Measurements from ENCODE around the gene SGSH. TPM values are rescaled to one million over a fixed set of nuclear protein-coding genes. Genes with fewer than 3 reads are reported as not detected.
A peak's percentile ranks its signal among the peaks of the same experiment; 100 is the strongest.

SGSH gene
- total RNA-seq, 1 experiment from 2014 or later = 21.5 TPM

DNA sequence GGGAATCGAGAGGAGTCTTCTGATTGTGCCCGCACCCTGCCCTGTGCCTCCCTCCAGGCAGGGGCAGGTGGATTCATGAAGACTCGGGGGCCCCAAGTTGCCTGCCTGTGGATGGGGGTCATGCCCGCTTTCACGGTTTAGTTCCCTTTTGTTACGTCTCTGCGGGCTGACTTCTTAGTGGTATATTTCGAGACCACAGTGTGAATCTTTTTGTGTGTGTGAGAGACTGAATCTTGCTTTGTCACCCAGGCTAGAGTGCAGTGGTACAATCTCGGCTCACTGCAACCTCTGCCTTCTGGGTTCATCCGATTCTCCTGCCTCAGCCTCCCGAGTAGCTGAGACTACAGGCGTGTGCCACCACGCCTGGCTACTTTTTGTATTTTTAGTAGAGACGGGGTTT lies 22.4 kb upstream of the SGSH start:
- DNase-seq (ENCODE audit: low read depth, low spot score) = no peak
- in situ Hi-C loops (cut with HindIII; ENCODE audit: low pct_unique_long_range_greater_than_20kb, low sequenced_read_pairs) = no loop called here

GRCh38 chr17:80237386-80237785 lies 17.3 kb upstream of the SGSH start:
- in situ Hi-C loops (cut with HindIII; ENCODE audit: low pct_unique_long_range_greater_than_20kb, low sequenced_read_pairs) = no loop called here
- no peak for DNase-seq (ENCODE audit: low read depth, low spot score)

DNA sequence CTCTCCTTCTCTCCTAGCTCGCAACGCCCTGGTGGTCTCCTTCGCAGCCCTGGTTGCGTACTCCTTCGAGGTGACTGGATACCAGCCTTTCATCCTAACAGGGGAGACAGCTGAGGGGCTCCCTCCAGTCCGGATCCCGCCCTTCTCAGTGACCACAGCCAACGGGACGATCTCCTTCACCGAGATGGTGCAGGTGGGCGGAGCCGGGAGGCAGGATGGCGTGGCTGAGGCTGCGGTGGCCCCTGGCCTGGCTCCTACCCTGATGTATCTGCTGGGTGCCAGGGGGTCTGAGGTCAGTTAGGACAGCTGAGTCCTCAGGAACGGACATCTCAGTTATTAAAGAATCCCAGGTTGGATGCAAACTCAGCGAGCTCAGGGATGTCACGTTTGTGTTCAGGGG lies 16.8 kb upstream of the SGSH start:
- in situ Hi-C loops (cut with HindIII; ENCODE audit: low pct_unique_long_range_greater_than_20kb, low sequenced_read_pairs) = no loop called here
- DNase-seq (ENCODE audit: low read depth, low spot score) = no peak

GRCh38 chr17:80233202-80233601 lies 13.1 kb upstream of the SGSH start:
- in situ Hi-C loops (cut with HindIII; ENCODE audit: low pct_unique_long_range_greater_than_20kb, low sequenced_read_pairs) = no loop called here
- no peak for DNase-seq (ENCODE audit: low read depth, low spot score)

- in situ Hi-C loops (cut with HindIII; ENCODE audit: low pct_unique_long_range_greater_than_20kb, low sequenced_read_pairs) = no loop called here
- no peak for DNase-seq (ENCODE audit: low read depth, low spot score)
Observed at GRCh38 chr17:80232438-80232837, 12.3 kb upstream of the SGSH start.

- in situ Hi-C loops (cut with HindIII; ENCODE audit: low pct_unique_long_range_greater_than_20kb, low sequenced_read_pairs) = no loop called here
- DNase-seq (ENCODE audit: low read depth, low spot score) = no peak
Observed at GRCh38 chr17:80229011-80229410, 8.9 kb upstream of the SGSH start.

DNA sequence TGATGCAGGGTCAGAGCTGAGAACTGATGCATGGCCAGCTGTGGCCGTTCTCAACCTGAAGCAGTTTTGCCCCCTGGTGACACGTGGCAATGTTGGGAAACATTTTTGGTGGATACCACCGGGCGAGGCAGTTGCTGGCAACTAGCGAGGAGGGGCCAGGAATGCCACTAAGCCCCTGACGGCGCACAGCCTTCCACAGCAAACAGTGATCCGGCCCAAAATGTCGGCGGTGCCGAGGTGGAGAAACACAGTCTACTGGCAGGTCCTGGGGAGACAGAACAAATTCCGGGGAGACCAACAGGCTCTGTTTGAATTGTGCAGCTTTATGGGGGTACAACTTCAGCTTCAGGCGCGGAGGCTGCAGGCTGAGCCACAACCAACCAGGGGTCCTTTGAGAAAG lies 8.3 kb upstream of the SGSH start:
- no peak for DNase-seq (ENCODE audit: low read depth, low spot score)
- in situ Hi-C loops (cut with HindIII; ENCODE audit: low pct_unique_long_range_greater_than_20kb, low sequenced_read_pairs) = no loop called here

DNA sequence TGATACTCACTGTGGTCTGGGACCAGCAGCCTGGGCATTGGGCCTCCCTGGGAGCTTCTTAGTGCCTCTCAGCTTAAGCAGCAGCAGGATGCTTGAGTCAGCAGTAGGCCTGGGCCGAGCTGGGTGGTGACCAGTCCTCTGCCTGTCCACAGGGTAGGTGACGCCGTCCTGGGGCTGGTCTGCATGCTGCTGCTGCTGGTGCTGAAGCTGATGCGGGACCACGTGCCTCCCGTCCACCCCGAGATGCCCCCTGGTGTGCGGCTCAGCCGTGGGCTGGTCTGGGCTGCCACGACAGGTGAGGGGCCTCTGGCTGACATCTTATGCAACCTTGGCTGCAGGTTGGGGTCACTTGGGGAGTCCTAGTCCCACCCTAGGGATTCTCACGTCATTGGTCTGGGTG lies 7.5 kb upstream of the SGSH start:
- in situ Hi-C loops (cut with HindIII; ENCODE audit: low pct_unique_long_range_greater_than_20kb, low sequenced_read_pairs) = no loop called here
- DNase-seq (ENCODE audit: low read depth, low spot score) = no peak

GRCh38 chr17:80227156-80227555 lies 7.0 kb upstream of the SGSH start:
- in situ Hi-C loops (cut with HindIII; ENCODE audit: low pct_unique_long_range_greater_than_20kb, low sequenced_read_pairs) = no loop called here
- DNase-seq (ENCODE audit: low read depth, low spot score) = no peak

GRCh38 chr17:80225230-80225629 lies 5.1 kb upstream of the SGSH start:
- in situ Hi-C loops (cut with HindIII; ENCODE audit: low pct_unique_long_range_greater_than_20kb, low sequenced_read_pairs) = no loop called here

GRCh38 chr17:80224683-80225082 lies 4.5 kb upstream of the SGSH start:
- no peak for DNase-seq (ENCODE audit: low read depth, low spot score)
- in situ Hi-C loops (cut with HindIII; ENCODE audit: low pct_unique_long_range_greater_than_20kb, low sequenced_read_pairs) = no loop called here

More at GRCh38 chr17:80225230-80225629, 5.1 kb upstream of the SGSH start:
- DNase-seq (ENCODE audit: low read depth, low spot score) = no peak

DNA sequence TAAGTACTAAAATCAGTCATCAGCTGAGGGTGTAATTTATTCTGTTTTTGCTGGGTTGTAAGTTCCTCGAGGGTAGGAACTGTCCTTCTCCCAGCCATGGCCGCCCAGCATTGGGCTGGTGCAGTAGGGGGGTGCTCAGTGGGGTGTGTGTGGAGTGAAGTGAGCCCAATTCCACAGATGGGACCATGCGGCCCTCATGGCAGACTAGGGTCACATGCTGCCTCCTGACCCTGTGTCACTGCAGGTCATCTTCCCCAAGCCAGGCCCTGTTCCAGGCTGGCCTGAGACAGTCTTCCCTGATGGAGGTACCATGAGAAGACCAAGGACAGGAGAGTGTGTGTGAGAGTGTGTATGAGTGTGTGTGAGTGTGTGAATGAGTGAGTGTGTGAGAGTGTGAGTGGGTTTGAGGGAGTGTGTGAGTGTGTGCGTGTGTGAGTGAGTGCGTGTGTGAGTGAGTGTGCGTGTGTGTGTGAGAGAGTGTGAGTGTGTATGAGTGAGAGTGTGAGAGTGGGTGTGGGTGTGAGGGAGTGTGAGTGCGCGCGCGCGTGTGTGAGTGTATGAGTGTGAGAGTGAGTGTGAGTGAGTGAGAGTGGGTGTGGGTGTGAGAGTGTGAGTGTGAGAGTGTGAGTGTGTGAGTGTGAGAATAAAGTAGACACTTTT lies 3.8 kb upstream of the SGSH start:
- no peak for DNase-seq (ENCODE audit: low read depth, low spot score)
- in situ Hi-C loops (cut with HindIII; ENCODE audit: low pct_unique_long_range_greater_than_20kb, low sequenced_read_pairs) = no loop called here

DNA sequence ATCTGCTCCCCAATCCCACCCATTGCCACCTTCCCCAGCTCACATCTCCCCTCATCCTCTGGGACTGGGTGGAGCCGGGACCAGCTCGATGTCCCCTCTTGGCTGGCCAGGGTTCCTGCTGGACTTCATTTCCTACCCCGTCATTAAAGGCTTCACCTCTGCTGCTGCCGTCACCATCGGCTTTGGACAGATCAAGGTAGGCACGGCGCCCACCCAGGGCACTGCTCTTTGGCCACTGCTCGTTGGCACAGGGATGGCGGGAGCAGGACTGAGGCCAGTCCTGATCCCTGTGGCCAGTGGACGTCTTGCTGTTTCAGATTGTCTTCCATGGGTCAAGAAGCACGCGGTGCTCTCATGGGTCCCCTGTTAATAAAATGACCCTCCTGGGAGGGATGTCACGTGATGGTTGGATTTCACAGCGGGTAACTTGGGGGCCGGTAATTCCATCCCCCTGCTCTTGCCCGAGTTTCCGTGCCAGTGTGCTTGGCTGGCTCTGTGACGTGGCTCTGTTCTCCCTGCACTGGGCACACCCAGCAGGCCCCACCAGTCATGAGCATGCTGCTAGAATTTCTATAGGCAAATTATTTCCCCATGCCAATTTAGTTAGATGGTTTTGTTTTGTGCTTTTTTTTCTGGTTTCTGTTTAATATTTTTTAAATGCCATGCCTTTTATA lies 3.1 kb upstream of the SGSH start:
- in situ Hi-C loops (cut with HindIII; ENCODE audit: low pct_unique_long_range_greater_than_20kb, low sequenced_read_pairs) = no loop called here
- DNase-seq (ENCODE audit: low read depth, low spot score) = no peak

DNA sequence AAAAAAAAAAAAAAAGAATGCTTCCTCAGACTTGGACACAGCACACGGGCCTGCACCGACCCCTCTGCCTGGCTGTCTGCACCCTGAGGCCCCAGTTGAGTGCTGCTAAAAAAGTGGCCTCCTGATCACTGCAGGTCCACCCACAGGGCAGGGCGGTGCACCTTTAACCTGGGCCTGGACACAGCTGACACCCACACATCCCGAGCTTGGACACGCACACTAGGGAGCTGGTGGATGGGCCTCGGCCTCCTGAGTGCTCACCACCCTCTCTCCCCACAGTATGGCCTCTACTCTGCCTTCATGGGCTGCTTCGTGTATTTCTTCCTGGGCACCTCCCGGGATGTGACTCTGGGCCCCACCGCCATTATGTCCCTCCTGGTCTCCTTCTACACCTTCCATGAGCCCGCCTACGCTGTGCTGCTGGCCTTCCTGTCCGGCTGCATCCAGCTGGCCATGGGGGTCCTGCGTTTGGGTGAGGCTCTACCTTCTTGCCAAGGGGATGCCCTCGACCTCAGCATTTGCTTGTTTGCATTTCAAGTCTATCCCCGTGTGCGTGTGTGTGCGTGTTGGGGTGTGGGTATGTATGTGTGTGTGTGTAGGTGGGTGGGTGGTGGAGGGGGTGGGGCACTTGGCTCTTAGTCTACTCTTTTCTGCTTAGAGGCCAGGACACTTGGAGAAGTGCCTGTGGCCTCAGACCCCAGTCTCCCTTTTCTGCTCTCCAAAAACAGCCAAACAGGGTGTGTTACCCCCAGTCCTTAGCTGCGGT lies 2.4 kb upstream of the SGSH start:
- in situ Hi-C loops (cut with HindIII; ENCODE audit: low pct_unique_long_range_greater_than_20kb, low sequenced_read_pairs) = no loop called here
- no peak for DNase-seq (ENCODE audit: low read depth, low spot score)

DNA sequence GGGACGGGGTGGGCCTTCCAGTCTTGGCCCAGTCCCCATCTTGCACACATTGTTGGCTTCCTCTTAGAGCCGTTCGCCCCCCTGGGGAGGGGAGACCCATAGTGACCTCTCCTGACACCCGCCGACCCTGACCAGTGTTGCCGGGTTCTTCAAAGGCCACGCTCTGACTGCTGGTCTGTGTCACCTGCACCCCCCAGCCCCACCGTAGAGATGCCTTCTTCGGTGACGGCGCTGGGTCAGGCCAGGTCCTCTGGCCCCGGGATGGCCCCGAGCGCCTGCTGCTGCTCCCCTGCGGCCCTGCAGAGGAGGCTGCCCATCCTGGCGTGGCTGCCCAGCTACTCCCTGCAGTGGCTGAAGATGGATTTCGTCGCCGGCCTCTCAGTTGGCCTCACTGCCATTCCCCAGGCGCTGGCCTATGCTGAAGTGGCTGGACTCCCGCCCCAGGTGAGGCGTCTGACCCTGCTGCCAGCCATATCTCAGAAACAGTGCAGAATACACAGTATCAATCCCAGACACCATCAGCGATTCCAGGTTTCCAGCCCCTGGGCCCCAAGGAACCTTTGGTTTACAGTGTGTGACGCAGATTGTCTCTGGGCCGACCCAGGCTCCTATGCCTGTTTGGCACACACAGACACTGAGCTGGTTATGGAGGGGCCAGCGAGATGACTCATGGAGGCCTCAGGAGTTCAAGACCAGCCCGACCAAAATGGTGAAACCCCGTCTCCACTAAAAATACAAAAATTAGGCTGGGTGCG lies 1.4 kb upstream of the SGSH start:
- in situ Hi-C loops (cut with HindIII; ENCODE audit: low pct_unique_long_range_greater_than_20kb, low sequenced_read_pairs) = no loop called here
- DNase-seq (ENCODE audit: low read depth, low spot score) = no peak

DNA sequence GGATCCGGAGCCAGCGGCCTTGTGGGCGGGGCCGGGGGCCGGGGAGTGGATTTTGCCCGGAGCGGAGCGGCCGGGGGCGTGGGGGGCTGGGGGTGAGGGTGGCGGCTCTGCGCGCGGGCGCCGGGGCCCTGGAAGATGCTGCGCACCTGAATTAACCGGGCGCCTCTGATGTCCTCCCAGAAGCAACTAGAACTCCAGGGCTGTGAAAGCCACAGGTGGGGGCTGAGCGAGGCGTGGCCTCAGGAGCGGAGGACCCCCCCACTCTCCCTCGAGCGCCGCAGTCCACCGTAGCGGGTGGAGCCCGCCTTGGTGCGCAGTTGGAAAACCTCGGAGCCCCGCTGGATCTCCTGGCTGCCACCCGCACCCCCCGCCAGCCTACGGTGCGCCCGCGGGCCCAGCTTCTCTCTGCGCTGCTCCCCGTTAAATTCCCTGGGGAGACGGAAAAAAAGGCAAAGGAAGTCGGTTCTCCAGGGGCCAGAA lies 643 bp upstream of the SGSH start:
- no peak for DNase-seq (ENCODE audit: low read depth, low spot score)
- in situ Hi-C loops (cut with HindIII; ENCODE audit: low pct_unique_long_range_greater_than_20kb, low sequenced_read_pairs) = no loop called here

GRCh38 chr17:80219763-80220053 lies 425 bp downstream of the SGSH start:
- in situ Hi-C loops (cut with HindIII; ENCODE audit: low pct_unique_long_range_greater_than_20kb, low sequenced_read_pairs) = no loop called here
- no peak for DNase-seq (ENCODE audit: low read depth, low spot score)

DNA sequence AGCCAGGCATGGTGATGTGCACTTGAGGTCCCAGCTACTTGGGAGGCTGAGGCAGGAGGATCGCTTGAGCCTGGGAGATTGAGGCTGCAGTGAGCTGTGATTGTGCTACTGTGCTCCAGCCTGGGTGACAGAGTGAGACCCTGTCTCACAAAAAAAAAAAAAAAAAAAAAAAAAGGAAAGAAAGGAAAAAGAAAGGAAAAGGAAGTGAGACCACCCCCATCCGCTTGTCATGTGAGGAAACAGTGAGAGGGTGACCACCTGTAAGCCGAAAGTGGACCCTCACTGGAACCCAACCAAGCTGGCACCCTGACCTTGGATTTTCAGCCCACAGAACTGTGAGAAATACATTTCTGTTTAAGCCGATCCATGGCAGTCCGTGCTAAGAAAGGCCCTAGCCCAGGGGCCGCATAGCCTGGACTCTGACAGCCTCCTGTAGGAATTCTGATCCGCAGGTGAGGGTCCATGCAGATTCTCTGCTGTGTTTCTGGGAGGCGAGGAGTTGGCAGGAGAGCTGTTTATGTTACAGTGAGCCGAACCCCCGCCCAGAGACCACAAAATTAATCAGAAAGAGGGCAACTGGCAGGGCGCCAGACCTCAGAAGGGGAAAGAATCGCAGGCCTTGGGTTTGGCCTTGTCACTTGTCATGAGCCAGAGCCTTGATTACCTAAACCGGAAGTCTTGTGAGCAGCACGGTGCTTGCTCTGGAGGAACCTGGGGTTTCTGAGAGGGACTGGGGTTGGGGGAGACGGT lies 945 bp downstream of the SGSH start:
- in situ Hi-C loops (cut with HindIII; ENCODE audit: low pct_unique_long_range_greater_than_20kb, low sequenced_read_pairs) = no loop called here
- peak; percentile 90 for DNase-seq (ENCODE audit: low read depth, low spot score)

All from SK-MEL-5 (cell line).